Keratinocyte (primary cell): ENCODE measurements around the gene ADGRV1. TPM values are rescaled to one million over a fixed set of nuclear protein-coding genes. Genes with fewer than 3 reads are reported as not detected.

Experiments
- DNase-seq: peaks from one replicate; pipeline ENCODE4 v3.0.0-alpha.2; 2011; ENCODE audit warnings: low read depth, missing footprints, low spot score
- FAIRE-seq: peaks from 2 replicates; lab custom pipeline; 2011; peaks lifted over from hg19 to GRCh38; lab: Jason Lieb, UNC
- H2AFZ ChIP-seq: 2 replicates; pipeline ENCODE4 v1.6.0; 2012; ENCODE audit warnings: low read length, control low read depth, inconsistent platforms; ENCODE audit not compliant: control insufficient read depth
- H3K27ac ChIP-seq: 2 replicates; pipeline ENCODE4 v1.5.1; 2011; ENCODE audit warnings: low read length; ENCODE audit not compliant: control insufficient read depth, insufficient read depth
- H3K27me3 ChIP-seq: 3 replicates; pipeline ENCODE4 v1.6.0; 2011; ENCODE audit warnings: low read length; ENCODE audit not compliant: control insufficient read depth, insufficient read depth; ENCODE audit errors: extremely low read depth
- H3K36me3 ChIP-seq, 2 experiments: 2 replicates in 1 of 2; 3 replicates in 1 of 2; pipeline ENCODE4 v1.5.1; 2011; ENCODE audit warnings: low read length in 2 of 2, mild to moderate bottlenecking in 1 of 2; ENCODE audit not compliant: control insufficient read depth in 2 of 2, insufficient read depth in 2 of 2; ENCODE audit errors: extremely low read depth in 1 of 2
- H3K4me1 ChIP-seq: 3 replicates; pipeline ENCODE4 v1.5.1; 2011; ENCODE audit warnings: low read length; ENCODE audit not compliant: control insufficient read depth, insufficient read depth; ENCODE audit errors: extremely low read depth
- H3K4me2 ChIP-seq: 3 replicates; pipeline ENCODE4 v1.6.0; 2011; ENCODE audit warnings: low read depth, low read length; ENCODE audit not compliant: control insufficient read depth, insufficient read depth; ENCODE audit errors: extremely low read depth
- H3K4me3 ChIP-seq, 3 experiments: fragments of 200-600 bp in 1 of 3; sonication (generic) in 1 of 3; 2 replicates in 2 of 3; 3 replicates in 1 of 3; pipeline ENCODE4 v1.5.1; 2011 to 2016; ENCODE audit warnings: low read length in 3 of 3, mild to moderate bottlenecking in 3 of 3, control low read depth in 2 of 3, inconsistent platforms in 1 of 3, low read depth in 1 of 3, mixed read lengths in 1 of 3, mixed run types in 1 of 3, moderate library complexity in 1 of 3; ENCODE audit not compliant: control insufficient read depth in 2 of 3, insufficient read depth in 2 of 3; ENCODE audit errors: extremely low read depth in 1 of 3
- H3K79me2 ChIP-seq: 2 replicates; pipeline ENCODE4 v1.6.0; 2012; ENCODE audit warnings: low read length; ENCODE audit not compliant: control insufficient read depth, insufficient read depth
- H3K9ac ChIP-seq: 3 replicates; pipeline ENCODE4 v1.6.0; 2011; ENCODE audit warnings: low read length; ENCODE audit not compliant: control insufficient read depth, insufficient read depth; ENCODE audit errors: extremely low read depth
- H3K9me1 ChIP-seq: 3 replicates; pipeline ENCODE4 v1.6.0; 2011; ENCODE audit warnings: low read length; ENCODE audit not compliant: control insufficient read depth, insufficient read depth; ENCODE audit errors: extremely low read depth
- H3K9me3 ChIP-seq: 2 replicates; pipeline ENCODE4 v1.5.1; 2012; ENCODE audit warnings: low read depth, low read length; ENCODE audit not compliant: control insufficient read depth
- H4K20me1 ChIP-seq: 3 replicates; pipeline ENCODE4 v1.6.0; 2011; ENCODE audit warnings: low read length; ENCODE audit not compliant: control insufficient read depth, insufficient read depth; ENCODE audit errors: extremely low read depth
- EZH2 ChIP-seq: IDR thresholded peaks from one replicate; pipeline ENCODE4 v1.6.1; 2012; ENCODE audit warnings: inconsistent platforms, mild to moderate bottlenecking, low read length, moderate library complexity
- dilution Hi-C: fragments of 300-500 bp; cut with MboI; formaldehyde crosslinking; loops from one replicate; pipeline ENCODE4 v1.7.0; 2020; ENCODE audit warnings: low sequenced_read_pairs; ENCODE audit not compliant: extremely low pct_ligation_motif_present
- polyA plus RNA-seq, 5 experiments: library from polyadenylated mRNA; depleted of rRNA in 3 of 5; stranded (reverse) in 3 of 5; stranded (forward) in 1 of 5; unstranded in 1 of 5; fragments of >200 nt; gene quantifications; 1 replicate in 1 of 5; 2 replicates in 3 of 5; 3 replicates in 1 of 5; pipeline versions ENCODE4 v1.2.1 to v1.2.3, GENCODE V29; 2011 to 2012; ENCODE audit warnings: missing spikeins in 2 of 5, low read depth in 1 of 5, low replicate concordance in 1 of 5
- TF ChIP-seq, protein P1 (sequence below), 3 experiments: IDR thresholded peaks in 1 of 3; conservative IDR thresholded peaks in 1 of 3; optimal IDR thresholded peaks in 1 of 3; 2 replicates in 2 of 3; 3 replicates in 1 of 3; pipeline versions ENCODE3 to v1.5.1; 2011; ENCODE audit warnings: low read length in 3 of 3, mild to moderate bottlenecking in 3 of 3, moderate library complexity in 2 of 3, control low read depth in 1 of 3, inconsistent platforms in 1 of 3; ENCODE audit not compliant: insufficient read depth in 2 of 3; ENCODE audit errors: extremely low read depth in 1 of 3

Gene ADGRV1
- polyA plus RNA-seq, 1 donor (not counting 4 experiments of a cell fraction or from before 2014, with no cell fraction given) = 0.05 TPM

DNA sequence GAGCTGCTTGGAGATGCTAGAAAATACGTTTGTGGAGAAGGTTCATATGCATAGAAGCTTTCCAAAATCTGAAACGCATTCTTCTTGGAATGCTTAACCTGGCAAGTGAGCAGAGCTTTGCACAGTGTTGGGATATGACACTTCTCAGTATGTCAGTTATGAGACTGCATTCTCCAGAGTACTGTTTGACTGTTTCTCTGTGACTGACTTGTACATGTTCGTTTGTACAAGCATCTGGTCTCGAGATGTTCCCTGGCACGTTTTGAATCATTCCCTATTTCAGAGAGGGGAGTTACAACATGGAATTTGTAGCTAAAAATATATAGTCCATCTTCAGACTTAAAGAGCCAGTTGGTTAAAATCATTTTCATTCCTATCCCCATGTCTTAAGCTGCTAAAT, 552.1 kb downstream of the ADGRV1 start:
- DNase-seq (no peak), FAIRE-seq (no peak)
- no peaks in the 10 kb centered on the region for H3K9me1 ChIP-seq
- H2AFZ ChIP-seq = no peak overlapping the region
- no peaks in the 10 kb centered on the region for H3K4me1 ChIP-seq
- TF ChIP-seq, protein P1, sequence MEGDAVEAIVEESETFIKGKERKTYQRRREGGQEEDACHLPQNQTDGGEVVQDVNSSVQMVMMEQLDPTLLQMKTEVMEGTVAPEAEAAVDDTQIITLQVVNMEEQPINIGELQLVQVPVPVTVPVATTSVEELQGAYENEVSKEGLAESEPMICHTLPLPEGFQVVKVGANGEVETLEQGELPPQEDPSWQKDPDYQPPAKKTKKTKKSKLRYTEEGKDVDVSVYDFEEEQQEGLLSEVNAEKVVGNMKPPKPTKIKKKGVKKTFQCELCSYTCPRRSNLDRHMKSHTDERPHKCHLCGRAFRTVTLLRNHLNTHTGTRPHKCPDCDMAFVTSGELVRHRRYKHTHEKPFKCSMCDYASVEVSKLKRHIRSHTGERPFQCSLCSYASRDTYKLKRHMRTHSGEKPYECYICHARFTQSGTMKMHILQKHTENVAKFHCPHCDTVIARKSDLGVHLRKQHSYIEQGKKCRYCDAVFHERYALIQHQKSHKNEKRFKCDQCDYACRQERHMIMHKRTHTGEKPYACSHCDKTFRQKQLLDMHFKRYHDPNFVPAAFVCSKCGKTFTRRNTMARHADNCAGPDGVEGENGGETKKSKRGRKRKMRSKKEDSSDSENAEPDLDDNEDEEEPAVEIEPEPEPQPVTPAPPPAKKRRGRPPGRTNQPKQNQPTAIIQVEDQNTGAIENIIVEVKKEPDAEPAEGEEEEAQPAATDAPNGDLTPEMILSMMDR (optimal IDR thresholded peaks at IDR 0.05 in 1 of 3, IDR thresholded peaks at IDR 0.05 in 1 of 3, conservative IDR thresholded peaks at IDR 0.05 in 1 of 3; ENCODE audit: extremely low read depth in 1 of 3, insufficient read depth in 2 of 3, low read length in 3 of 3) = no peak
- no peak for TF ChIP-seq EZH2
- H3K9ac ChIP-seq = no peak overlapping the region
- no peaks in the 10 kb centered on the region for H3K27me3 ChIP-seq
- no peaks in the 10 kb centered on the region for H4K20me1 ChIP-seq
- dilution Hi-C loops = no loop called here
- no peak overlapping the region for H3K4me2 ChIP-seq
- H3K36me3 ChIP-seq = no peaks in the 10 kb centered on the region
- no peak overlapping the region for H3K27ac ChIP-seq
- H3K4me3 ChIP-seq = no peak overlapping the region
- no peaks in the 10 kb centered on the region for H3K79me2 ChIP-seq
- no peaks in the 10 kb centered on the region for H3K9me3 ChIP-seq

DNA sequence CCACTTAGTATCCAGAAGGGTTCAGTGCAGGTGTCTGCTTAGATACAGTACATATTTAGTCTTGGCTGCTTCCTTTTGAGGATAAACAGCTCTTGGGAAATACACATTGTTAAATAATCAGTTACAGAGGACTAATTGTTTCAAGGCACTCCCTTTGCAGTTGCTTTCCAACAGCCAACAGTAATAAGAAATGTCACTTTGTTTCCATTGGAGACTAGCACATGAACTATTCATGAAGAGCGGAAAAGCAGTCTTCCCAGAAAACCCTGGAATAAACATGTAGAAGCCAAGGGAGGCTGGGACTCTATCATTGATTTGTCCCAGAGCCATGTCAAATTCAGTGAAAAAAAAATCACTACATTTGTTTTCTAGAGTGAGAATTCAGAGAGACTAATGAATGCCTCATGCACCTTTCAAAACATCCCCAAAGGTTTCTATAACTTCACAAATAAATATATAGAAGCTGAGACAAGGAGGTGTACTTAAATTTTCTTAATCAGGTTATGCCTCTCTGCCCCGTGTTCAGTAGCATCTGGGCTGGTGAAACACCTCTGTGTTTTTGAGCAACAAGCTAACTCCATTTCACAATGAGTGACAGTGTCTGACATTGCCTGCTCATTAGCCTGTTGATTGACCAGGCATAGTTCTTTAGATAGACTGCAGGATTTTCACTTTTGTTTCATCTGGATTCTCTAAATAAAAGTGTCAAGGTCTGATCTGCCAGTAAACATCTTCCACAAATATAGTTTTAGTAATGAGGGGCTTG, 553.1 kb downstream of the ADGRV1 start:
- Histone ChIP-seq H2AFZ (no peak overlapping the region), H3K79me2 (no peaks in the 10 kb centered on the region), H3K36me3 (no peaks in the 10 kb centered on the region), H3K27me3 (no peaks in the 10 kb centered on the region), H3K9me1 (no peaks in the 10 kb centered on the region), H3K27ac (no peak overlapping the region), H3K4me3 (no peak overlapping the region), H3K4me2 (no peak overlapping the region), H3K9me3 (no peaks in the 10 kb centered on the region), H3K4me1 (no peaks in the 10 kb centered on the region), H3K9ac (no peak overlapping the region), H4K20me1 (no peaks in the 10 kb centered on the region)
- dilution Hi-C loops = no loop called here
- DNase-seq (no peak), FAIRE-seq (no peak)
- TF ChIP-seq EZH2 = no peak
- TF ChIP-seq, protein P1 (optimal IDR thresholded peaks at IDR 0.05 in 1 of 3, IDR thresholded peaks at IDR 0.05 in 1 of 3, conservative IDR thresholded peaks at IDR 0.05 in 1 of 3; ENCODE audit: extremely low read depth in 1 of 3, insufficient read depth in 2 of 3, low read length in 3 of 3) = no peak
